NB4 (cell line): Measurements from ENCODE around the gene SLC1A1.

Experiments
- POLR2A ChIP-seq: IDR thresholded peaks from 2 replicates; pipeline ENCODE4 v1.6.1; 2011; ENCODE audit warnings: mild to moderate bottlenecking; ENCODE audit not compliant: insufficient read length; ENCODE audit errors: extremely low read depth
- TF ChIP-seq, protein P1 (sequence below): IDR thresholded peaks from one replicate; pipeline ENCODE4 v1.5.1; 2012; ENCODE audit warnings: low read depth, low read length

DNA sequence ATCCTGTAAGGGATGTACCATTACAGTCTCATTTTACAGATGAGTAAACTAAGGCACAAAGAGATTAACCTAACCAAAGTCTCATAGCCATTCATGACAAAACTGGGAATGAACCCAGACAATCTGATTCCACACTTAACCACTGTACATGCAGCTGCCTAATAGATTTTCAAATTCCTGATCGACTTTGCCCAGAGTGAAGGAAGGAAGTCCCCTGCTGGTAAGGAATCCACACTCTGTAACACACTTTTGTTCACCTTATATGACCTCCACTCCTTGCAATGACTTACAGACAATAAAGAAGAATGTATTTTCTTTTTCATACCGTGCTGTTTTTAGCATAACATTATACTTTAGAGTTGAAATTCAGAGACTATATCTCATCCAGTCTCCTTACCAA lies 140.6 kb downstream of the SLC1A1 start:
- TF ChIP-seq, protein P1, sequence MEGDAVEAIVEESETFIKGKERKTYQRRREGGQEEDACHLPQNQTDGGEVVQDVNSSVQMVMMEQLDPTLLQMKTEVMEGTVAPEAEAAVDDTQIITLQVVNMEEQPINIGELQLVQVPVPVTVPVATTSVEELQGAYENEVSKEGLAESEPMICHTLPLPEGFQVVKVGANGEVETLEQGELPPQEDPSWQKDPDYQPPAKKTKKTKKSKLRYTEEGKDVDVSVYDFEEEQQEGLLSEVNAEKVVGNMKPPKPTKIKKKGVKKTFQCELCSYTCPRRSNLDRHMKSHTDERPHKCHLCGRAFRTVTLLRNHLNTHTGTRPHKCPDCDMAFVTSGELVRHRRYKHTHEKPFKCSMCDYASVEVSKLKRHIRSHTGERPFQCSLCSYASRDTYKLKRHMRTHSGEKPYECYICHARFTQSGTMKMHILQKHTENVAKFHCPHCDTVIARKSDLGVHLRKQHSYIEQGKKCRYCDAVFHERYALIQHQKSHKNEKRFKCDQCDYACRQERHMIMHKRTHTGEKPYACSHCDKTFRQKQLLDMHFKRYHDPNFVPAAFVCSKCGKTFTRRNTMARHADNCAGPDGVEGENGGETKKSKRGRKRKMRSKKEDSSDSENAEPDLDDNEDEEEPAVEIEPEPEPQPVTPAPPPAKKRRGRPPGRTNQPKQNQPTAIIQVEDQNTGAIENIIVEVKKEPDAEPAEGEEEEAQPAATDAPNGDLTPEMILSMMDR: no peak
- no peak for TF ChIP-seq POLR2A
